Measurements from ENCODE around the gene MAGI2. TPM values are rescaled to one million over a fixed set of nuclear protein-coding genes. Genes with fewer than 3 reads are reported as not detected.

The MAGI2 gene
- polyA plus RNA-seq, 1 donor: 3.7 TPM

GRCh38 chr7:78734626-78735025, 718.8 kb downstream of the MAGI2 start:
- no peak for DNase-seq (ENCODE audit: low read depth)

GRCh38 chr7:78720066-78720465, 733.4 kb downstream of the MAGI2 start:
- DNase-seq (ENCODE audit: low read depth): no peak

GRCh38 chr7:78718212-78718611, 735.3 kb downstream of the MAGI2 start:
- no peak for DNase-seq (ENCODE audit: low read depth)

DNA sequence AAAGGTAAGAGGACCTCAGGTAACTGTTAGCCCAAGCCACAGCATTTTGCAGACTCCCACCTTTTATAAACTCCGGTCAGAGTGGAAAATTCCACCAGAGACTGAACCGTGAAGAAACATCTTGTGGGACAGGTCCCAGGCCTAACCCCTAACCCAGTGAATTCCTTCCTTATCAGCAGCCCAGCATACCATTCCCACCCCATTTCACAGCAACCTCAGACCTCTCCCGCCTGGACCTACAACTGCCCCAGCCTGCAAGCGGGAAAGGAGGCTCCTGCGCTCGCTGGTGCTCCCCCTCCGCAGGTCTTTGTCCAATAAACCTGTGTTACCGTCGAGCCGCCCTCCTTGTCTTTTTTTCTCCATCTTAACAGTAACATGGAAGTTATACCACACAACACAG, 736.6 kb downstream of the MAGI2 start:
- no peak for DNase-seq (ENCODE audit: low read depth)

DNA sequence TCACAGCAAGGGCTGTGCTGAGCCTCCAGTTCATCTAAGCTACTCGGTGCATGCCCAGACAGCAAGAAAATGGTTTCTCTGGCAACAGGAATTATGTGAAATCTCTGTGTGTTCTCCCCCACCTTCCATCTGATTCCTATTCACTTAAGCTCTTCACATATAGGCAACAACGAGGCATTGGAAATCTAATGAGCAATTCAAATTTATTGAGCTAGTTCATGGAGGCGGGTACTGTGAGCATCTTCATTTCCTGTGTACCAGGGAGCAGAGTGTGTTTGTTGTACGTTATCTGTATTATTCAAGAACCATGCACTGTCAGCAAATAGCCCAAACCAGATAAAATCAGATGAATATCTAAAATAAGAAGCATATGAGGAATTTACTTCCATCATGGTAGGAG, 739.1 kb downstream of the MAGI2 start:
- no peak for DNase-seq (ENCODE audit: low read depth)

DNA sequence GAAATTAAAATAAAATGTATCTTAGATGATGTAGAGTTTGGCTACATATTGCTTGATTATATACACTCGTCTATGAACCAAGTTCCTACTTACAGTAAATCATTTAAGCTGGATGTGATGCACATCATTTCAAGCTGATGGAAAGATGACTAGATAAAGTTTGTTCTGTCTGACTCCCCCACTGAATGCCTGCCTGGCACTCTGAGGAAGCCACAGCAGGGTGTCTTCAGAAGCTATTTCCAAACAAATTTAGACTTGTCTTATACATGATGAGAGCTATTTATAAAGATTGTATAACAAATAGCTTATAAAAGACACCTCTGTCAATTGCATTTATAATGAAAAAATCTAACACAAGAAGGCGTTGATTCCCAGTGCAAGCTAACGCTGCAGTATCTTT, 741.4 kb downstream of the MAGI2 start:
- DNase-seq (ENCODE audit: low read depth): no peak

DNA sequence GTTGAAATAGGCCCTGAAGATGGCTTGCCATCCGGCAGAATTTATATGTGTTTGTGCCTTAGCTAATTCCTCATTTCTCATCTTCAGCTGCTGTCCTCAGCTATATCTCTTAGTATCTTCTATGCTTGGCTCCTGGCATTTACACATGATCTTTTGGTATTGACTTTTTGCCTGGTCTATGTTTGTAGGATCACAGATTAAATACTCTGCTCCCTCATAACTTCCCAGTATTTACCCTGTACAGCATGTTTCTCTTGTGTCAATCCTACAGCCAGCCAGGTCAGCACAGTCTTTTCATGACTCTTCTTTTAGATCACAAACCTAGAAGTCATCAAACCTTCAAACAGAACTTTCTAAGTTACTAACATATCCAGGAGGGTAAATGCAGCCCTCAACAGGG, 743.8 kb downstream of the MAGI2 start:
- no peak for DNase-seq (ENCODE audit: low read depth)

DNA sequence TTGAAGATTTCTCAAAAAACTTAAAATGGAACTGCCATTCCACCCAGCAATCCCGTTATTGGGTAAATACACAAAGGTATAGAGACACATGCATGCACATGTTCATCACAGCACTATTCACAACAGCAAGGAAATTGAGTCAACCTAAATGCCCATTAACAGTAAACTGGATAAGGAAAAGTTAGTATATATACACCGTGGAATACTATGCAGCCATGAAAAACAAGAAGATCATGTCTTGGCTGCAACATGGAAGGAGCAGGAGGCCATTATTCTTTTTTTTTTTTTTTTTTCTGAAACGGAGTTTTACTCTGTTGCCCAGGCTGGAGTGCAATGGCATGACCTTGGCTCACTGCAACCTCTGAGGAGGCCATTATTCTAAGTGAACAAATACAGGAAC, 749.0 kb downstream of the MAGI2 start:
- no peak for DNase-seq (ENCODE audit: low read depth)

GRCh38 chr7:78703391-78703790, 750.1 kb downstream of the MAGI2 start:
- no peak for DNase-seq (ENCODE audit: low read depth)

- DNase-seq (ENCODE audit: low read depth): no peak
Observed at GRCh38 chr7:78702770-78703169, 750.7 kb downstream of the MAGI2 start.

- no peak for DNase-seq (ENCODE audit: low read depth)
Observed at GRCh38 chr7:78695826-78696225, 757.6 kb downstream of the MAGI2 start.

- DNase-seq (ENCODE audit: low read depth): no peak
Observed at GRCh38 chr7:78691584-78691983, 761.9 kb downstream of the MAGI2 start.

- DNase-seq (ENCODE audit: low read depth): no peak
Observed at GRCh38 chr7:78690174-78690573, 763.3 kb downstream of the MAGI2 start.

GRCh38 chr7:78688376-78688775, 765.1 kb downstream of the MAGI2 start:
- DNase-seq (ENCODE audit: low read depth): no peak

GRCh38 chr7:78686189-78686588, 767.3 kb downstream of the MAGI2 start:
- no peak for DNase-seq (ENCODE audit: low read depth)

GRCh38 chr7:78684201-78684600, 769.3 kb downstream of the MAGI2 start:
- no peak for DNase-seq (ENCODE audit: low read depth)

GRCh38 chr7:78683566-78683965, 769.9 kb downstream of the MAGI2 start:
- DNase-seq (ENCODE audit: low read depth): no peak

GRCh38 chr7:78679112-78679876, 774.2 kb downstream of the MAGI2 start:
- no peak for DNase-seq (ENCODE audit: low read depth)

- no peak for DNase-seq (ENCODE audit: low read depth)
Observed at GRCh38 chr7:78677391-78677790, 776.1 kb downstream of the MAGI2 start.

- DNase-seq (ENCODE audit: low read depth): no peak
Observed at GRCh38 chr7:78675511-78675910, 778.0 kb downstream of the MAGI2 start.

GRCh38 chr7:78673272-78673671, 780.2 kb downstream of the MAGI2 start:
- DNase-seq (ENCODE audit: low read depth): no peak

DNA sequence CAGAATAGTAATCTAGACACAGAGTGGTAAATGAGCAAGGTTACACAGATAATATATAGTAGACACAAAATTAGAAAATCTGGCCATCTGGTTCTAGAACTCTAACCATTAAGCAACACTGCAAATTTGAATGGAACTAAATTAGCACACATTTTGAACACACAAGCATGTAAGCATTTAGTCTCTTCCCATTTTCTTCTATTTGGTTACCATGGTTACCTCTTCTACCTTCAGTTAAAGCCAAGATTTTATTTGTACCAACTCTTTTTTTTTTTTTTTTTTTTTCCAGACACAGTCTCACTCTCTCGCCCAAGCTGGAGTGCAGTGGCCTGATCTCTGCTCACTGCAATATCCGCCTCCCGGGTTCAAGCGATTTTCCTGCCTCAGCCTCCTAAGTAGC, 790.5 kb downstream of the MAGI2 start:
- no peak for DNase-seq (ENCODE audit: low read depth)

- no peak for DNase-seq (ENCODE audit: low read depth)
Observed at GRCh38 chr7:78649976-78650375, 803.5 kb downstream of the MAGI2 start.

DNA sequence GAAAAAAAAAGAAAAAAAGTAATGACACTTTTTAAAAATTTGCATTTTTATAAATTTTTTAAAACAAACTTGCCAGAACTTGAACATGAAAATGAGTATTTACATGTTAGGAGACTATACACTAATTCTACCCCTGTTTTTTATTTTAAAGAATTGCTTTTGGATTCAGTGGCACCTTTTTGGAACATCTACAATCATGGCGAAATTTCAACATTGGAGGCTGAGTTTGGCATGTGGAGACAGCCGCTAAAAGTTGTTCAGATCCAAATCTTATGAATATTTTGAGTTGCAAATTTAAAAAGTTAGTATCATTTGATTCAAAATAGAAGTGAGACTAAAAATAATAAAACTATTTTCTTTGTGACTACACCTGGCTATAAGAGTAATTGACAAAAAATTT, 804.2 kb downstream of the MAGI2 start:
- DNase-seq (ENCODE audit: low read depth): no peak
